ENCODE results near the gene GSTA3. TPM values are rescaled to one million over a fixed set of nuclear protein-coding genes. Genes with fewer than 3 reads are reported as not detected.

The GSTA3 gene
- total and polyA plus RNA-seq, 2 of the 4 experiments (the other 2 are of a cell fraction): not detected

DNA sequence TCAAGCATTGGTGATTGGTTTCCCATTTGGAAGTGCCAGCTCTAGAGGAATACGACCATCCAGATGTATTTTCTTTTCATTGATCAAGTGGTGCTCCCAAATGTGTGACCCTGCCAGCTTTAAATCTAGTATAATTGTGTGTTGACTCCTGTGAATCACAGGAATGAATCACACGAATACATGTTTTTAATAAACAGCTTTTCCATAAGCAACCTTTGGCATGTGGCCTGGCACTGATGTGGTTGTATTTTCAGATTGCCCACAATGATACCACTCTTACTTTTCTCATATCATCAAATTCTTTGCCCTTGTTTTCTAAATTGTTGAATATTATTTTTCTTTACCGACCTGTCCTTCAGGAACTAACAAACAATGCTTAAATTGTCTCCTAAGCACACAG, 367 bp downstream of the GSTA3 start:
- Histone ChIP-seq H2BK15ac (ENCODE audit: low read depth, low read length) (no peak overlapping the region), H3K4me1 (ENCODE audit: control insufficient read depth, insufficient read depth, low read length) (no peaks in the 10 kb centered on the region), H3K14ac (replicated peaks; ENCODE audit: low read depth, low read length) (no peak overlapping the region), H3K36me3 (ENCODE audit: control insufficient read depth, insufficient read depth, low read length) (no peaks in the 10 kb centered on the region), H2BK20ac (ENCODE audit: low read depth, low read length) (no peak overlapping the region), H3K27me3 (ENCODE audit: control insufficient read depth, insufficient read depth, low read length) (no peaks in the 10 kb centered on the region), H3K9me3 (ENCODE audit: control insufficient read depth, insufficient read depth, low read length) (no peaks in the 10 kb centered on the region), H3K18ac (ENCODE audit: low read depth, low read length) (no peak overlapping the region), H3K56ac (ENCODE audit: extremely low read depth, insufficient read depth, low read length) (no peak overlapping the region), H3K79me1 (ENCODE audit: low read depth in 1 of 2, low read length in 2 of 2) (no peaks in the 10 kb centered on the region), H3K9ac (ENCODE audit: low read depth, low read length) (no peak overlapping the region), H3K9me1 (ENCODE audit: insufficient read depth, low read length) (no peaks in the 10 kb centered on the region), H2BK5ac (ENCODE audit: low read depth, low read length, poor library complexity, severe bottlenecking) (no peak overlapping the region), H2AK9ac (replicated peaks; ENCODE audit: low read depth, low read length, poor library complexity) (no peak overlapping the region), H3K4me3 (ENCODE audit: insufficient read depth, low read depth, low read length) (no peak overlapping the region), H2AFZ (replicated peaks; ENCODE audit: low read length, poor library complexity) (no peak overlapping the region), H2AK5ac (ENCODE audit: low read depth, low read length) (no peak overlapping the region), H3K27ac (ENCODE audit: insufficient read depth, low read length) (no peak overlapping the region), H2BK120ac (ENCODE audit: low read depth, low read length) (no peak overlapping the region), H4K8ac (ENCODE audit: low read depth in 2 of 2, low read length in 2 of 2) (no peak overlapping the region), H3K23ac (ENCODE audit: low read depth, low read length) (no peak overlapping the region), H4K91ac (ENCODE audit: insufficient read depth, low read depth, low read length) (no peak overlapping the region), H4K5ac (ENCODE audit: low read depth, low read length) (no peak overlapping the region), H4K20me1 (ENCODE audit: insufficient read depth, low read length) (no peaks in the 10 kb centered on the region), H3K4ac (ENCODE audit: low read depth, low read length) (no peak overlapping the region), H3K4me2 (ENCODE audit: low read depth, low read length) (no peak overlapping the region)
- DNase-seq: no peak
- POLR2A ChIA-PET (ENCODE audit: unreplicated experiment): no interaction called here
- CTCF ChIA-PET: no interaction called here
- no peak for ATAC-seq (ENCODE audit: low read depth)
- WGBS, 2 experiments (ENCODE audit: extremely low coverage in 2 of 2, insufficient read length in 1 of 2): 100% methylated on average over 1 of the region's 3 CpGs; no CpG with 5 or more reads in 1 of the 2 experiments
- dilution Hi-C loops (cut with HindIII; ENCODE audit: low sequenced_read_pairs, unreplicated experiment): no loop called here
- TF ChIP-seq NFE2L2 (IDR thresholded peaks at IDR 0.05; ENCODE audit: low read depth, low read length) (no peak), MAZ (IDR thresholded peaks at IDR 0.05; ENCODE audit: borderline replicate concordance, low read depth, low read length) (no peak), BHLHE40 (IDR thresholded peaks at IDR 0.05; ENCODE audit: low read depth, low read length) (no peak), RCOR1 (IDR thresholded peaks at IDR 0.05; ENCODE audit: insufficient replicate concordance, low read length) (no peak), RAD21 (IDR thresholded peaks at IDR 0.05; ENCODE audit: low read length) (no peak), POLR2A (IDR thresholded peaks at IDR 0.05; ENCODE audit: low read depth, low read length) (no peak), CEBPB (IDR thresholded peaks at IDR 0.05; ENCODE audit: low read depth, low read length) (no peak), CHD1 (IDR thresholded peaks at IDR 0.05; ENCODE audit: low read depth, low read length) (no peak), FOS (IDR thresholded peaks at IDR 0.05; ENCODE audit: low read depth, low read length) (no peak), RFX5 (IDR thresholded peaks at IDR 0.05; ENCODE audit: low read depth, low read length) (no peak), SMC3 (IDR thresholded peaks at IDR 0.05; ENCODE audit: low read depth, low read length) (no peak)
- TF ChIP-seq, protein P1, sequence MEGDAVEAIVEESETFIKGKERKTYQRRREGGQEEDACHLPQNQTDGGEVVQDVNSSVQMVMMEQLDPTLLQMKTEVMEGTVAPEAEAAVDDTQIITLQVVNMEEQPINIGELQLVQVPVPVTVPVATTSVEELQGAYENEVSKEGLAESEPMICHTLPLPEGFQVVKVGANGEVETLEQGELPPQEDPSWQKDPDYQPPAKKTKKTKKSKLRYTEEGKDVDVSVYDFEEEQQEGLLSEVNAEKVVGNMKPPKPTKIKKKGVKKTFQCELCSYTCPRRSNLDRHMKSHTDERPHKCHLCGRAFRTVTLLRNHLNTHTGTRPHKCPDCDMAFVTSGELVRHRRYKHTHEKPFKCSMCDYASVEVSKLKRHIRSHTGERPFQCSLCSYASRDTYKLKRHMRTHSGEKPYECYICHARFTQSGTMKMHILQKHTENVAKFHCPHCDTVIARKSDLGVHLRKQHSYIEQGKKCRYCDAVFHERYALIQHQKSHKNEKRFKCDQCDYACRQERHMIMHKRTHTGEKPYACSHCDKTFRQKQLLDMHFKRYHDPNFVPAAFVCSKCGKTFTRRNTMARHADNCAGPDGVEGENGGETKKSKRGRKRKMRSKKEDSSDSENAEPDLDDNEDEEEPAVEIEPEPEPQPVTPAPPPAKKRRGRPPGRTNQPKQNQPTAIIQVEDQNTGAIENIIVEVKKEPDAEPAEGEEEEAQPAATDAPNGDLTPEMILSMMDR (conservative IDR thresholded peaks at IDR 0.05; ENCODE audit: low read depth, low read length): no peak
- TF ChIP-seq, protein P2, sequence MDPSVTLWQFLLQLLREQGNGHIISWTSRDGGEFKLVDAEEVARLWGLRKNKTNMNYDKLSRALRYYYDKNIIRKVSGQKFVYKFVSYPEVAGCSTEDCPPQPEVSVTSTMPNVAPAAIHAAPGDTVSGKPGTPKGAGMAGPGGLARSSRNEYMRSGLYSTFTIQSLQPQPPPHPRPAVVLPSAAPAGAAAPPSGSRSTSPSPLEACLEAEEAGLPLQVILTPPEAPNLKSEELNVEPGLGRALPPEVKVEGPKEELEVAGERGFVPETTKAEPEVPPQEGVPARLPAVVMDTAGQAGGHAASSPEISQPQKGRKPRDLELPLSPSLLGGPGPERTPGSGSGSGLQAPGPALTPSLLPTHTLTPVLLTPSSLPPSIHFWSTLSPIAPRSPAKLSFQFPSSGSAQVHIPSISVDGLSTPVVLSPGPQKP (IDR thresholded peaks at IDR 0.05; ENCODE audit: borderline replicate concordance, low read depth, low read length): no peak
- TF ChIP-seq, protein P3, sequence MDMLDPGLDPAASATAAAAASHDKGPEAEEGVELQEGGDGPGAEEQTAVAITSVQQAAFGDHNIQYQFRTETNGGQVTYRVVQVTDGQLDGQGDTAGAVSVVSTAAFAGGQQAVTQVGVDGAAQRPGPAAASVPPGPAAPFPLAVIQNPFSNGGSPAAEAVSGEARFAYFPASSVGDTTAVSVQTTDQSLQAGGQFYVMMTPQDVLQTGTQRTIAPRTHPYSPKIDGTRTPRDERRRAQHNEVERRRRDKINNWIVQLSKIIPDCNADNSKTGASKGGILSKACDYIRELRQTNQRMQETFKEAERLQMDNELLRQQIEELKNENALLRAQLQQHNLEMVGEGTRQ (IDR thresholded peaks at IDR 0.05; ENCODE audit: low read depth, low read length): no peak
- no TSS peak for BruUV-seq (replicated peaks)
- intact Hi-C loops (cut with micrococcal nuclease): no loop called here
- in situ Hi-C loops (cut with MboI; ENCODE audit: low sequenced_read_pairs): no loop called here

Data from IMR-90 (cell line).